ENCODE data around the gene TGFB1I1. TPM values are rescaled to one million over a fixed set of nuclear protein-coding genes. Genes with fewer than 3 reads are reported as not detected.
"Not testable (repeated sequence)": the region's sequence is repeated elsewhere in the genome, so short reads cannot be mapped to it uniquely, and the experiment has no call there.

Gene TGFB1I1
- total RNA-seq, 3 donors from 2014 or later (not counting 1 experiment from before 2014, with no cell fraction given) = 0.72 to 1.3 (median 0.78) TPM

DNA sequence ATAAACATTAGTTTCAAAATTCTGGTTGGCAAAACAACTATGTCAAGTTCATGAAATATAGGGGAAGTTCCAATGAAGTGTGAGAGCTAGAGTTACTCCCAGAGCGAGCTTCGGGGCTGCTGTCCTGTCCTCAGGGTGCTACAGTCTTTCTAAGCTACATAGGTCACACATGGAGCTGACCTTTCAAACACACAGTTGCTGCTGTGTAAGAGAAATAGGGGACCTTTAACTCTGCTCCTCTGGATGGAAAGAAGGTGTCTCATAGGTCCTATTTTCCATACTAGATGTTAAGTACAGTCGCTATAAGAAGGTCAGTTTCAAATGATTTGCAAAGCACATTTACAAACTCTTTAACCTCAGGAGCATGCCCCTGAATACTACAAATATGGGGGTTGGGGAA lies 49.4 kb downstream of the TGFB1I1 start:
- WGBS (ENCODE audit: insufficient coverage) = 68% methylated on average over 2 of the region's 3 CpGs
- intact Hi-C loops (cut with micrococcal nuclease) = no loop called here
- Histone ChIP-seq H3K9me3 (ENCODE audit: control insufficient read depth, insufficient read depth, low read length) (no peaks in the 10 kb centered on the region), H3K27ac (ENCODE audit: low read length) (no peak overlapping the region), H3K36me3 (ENCODE audit: control insufficient read depth, insufficient read depth, low read length) (no peaks in the 10 kb centered on the region), H3K27me3 (ENCODE audit: control insufficient read depth, insufficient read depth, low read length) (no peaks in the 10 kb centered on the region), H3K4me3 (ENCODE audit: low read length) (no peak overlapping the region), H3K4me1 (ENCODE audit: control insufficient read depth, insufficient read depth, low read length) (no peaks in the 10 kb centered on the region)
- no peaks in the 10 kb centered on the region for H3K4me1 Mint-ChIP-seq
- TF ChIP-seq, protein P1, sequence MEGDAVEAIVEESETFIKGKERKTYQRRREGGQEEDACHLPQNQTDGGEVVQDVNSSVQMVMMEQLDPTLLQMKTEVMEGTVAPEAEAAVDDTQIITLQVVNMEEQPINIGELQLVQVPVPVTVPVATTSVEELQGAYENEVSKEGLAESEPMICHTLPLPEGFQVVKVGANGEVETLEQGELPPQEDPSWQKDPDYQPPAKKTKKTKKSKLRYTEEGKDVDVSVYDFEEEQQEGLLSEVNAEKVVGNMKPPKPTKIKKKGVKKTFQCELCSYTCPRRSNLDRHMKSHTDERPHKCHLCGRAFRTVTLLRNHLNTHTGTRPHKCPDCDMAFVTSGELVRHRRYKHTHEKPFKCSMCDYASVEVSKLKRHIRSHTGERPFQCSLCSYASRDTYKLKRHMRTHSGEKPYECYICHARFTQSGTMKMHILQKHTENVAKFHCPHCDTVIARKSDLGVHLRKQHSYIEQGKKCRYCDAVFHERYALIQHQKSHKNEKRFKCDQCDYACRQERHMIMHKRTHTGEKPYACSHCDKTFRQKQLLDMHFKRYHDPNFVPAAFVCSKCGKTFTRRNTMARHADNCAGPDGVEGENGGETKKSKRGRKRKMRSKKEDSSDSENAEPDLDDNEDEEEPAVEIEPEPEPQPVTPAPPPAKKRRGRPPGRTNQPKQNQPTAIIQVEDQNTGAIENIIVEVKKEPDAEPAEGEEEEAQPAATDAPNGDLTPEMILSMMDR (IDR thresholded peaks at IDR 0.05) = no peak
- DNase-seq = no peak
- peaks cover 10 to 11% of the 10 kb centered on the region in 2 donors for H3K27me3 Mint-ChIP-seq (ENCODE audit: low read depth in 2 of 2)
- no peak for ATAC-seq
- H3K9me3 Mint-ChIP-seq = no peaks in the 10 kb centered on the region
- no peaks in the 10 kb centered on the region for H3K36me3 Mint-ChIP-seq
- no peak overlapping the region for H3K27ac Mint-ChIP-seq
- H3K4me3 Mint-ChIP-seq = no peak overlapping the region

DNA sequence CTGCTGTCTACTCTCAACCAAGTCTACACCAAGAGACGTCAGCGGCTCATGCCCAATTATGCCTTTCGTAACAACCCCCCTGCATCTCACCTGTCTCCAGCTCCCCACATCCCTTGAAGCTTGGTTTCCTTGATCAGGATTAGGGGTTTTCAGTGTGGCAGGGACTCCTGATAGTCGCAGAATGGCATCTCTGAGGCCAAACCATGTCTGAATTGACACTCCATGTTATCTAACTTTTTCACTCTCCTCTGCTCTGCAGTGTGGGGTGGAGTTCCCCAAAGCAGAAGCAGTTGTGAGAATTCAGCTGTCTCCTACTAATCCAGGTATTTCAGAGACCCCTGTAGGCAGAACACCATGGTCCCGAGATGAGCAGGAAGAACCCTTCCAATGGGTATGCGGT lies 50.1 kb downstream of the TGFB1I1 start:
- Histone ChIP-seq H3K27me3 (ENCODE audit: control insufficient read depth, insufficient read depth, low read length) (no peaks in the 10 kb centered on the region), H3K4me1 (ENCODE audit: control insufficient read depth, insufficient read depth, low read length) (no peaks in the 10 kb centered on the region), H3K9me3 (ENCODE audit: control insufficient read depth, insufficient read depth, low read length) (no peaks in the 10 kb centered on the region), H3K36me3 (ENCODE audit: control insufficient read depth, insufficient read depth, low read length) (no peaks in the 10 kb centered on the region), H3K4me3 (ENCODE audit: low read length) (no peak overlapping the region), H3K27ac (ENCODE audit: low read length) (no peak overlapping the region)
- Mint-ChIP-seq H3K27me3 (ENCODE audit: low read depth in 2 of 2) (peaks cover 7 to 9% of the 10 kb centered on the region in 2 donors), H3K36me3 (no peaks in the 10 kb centered on the region), H3K27ac (no peak overlapping the region), H3K4me3 (no peak overlapping the region), H3K9me3 (no peaks in the 10 kb centered on the region), H3K4me1 (no peaks in the 10 kb centered on the region)
- WGBS (ENCODE audit: insufficient coverage) = 90% methylated on average over 5 of the region's 6 CpGs
- ATAC-seq (no peak), DNase-seq (no peak)
- intact Hi-C loops (cut with micrococcal nuclease) = no loop called here
- TF ChIP-seq, protein P1 (IDR thresholded peaks at IDR 0.05) = no peak

DNA sequence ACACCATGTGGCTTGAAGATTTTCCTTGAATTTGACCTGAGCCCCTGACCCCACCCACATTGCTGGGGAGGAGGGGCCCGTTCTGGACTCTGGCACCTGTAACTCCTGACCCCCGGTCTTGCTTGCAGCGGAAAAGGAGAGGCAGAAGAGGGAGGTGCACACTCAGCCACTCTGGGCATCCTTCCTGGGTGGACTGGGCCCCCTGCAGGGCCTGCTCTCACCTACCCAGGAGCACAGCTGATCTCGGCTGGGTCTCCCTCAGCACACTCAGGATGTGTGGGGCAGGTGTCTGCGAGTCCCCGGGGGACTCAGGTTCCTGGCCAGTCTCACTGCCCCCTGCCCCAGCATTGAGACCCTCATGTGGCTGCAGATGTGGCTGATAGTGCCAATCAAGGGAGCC lies 51.8 kb downstream of the TGFB1I1 start:
- no CpG with 5 or more reads among the region's 6 CpGs for WGBS (ENCODE audit: insufficient coverage)
- H3K4me1 Mint-ChIP-seq; H3K9me3 ChIP-seq (ENCODE audit: control insufficient read depth, insufficient read depth, low read length); H3K4me1 ChIP-seq (ENCODE audit: control insufficient read depth, insufficient read depth, low read length); intact Hi-C loops (cut with micrococcal nuclease); H3K9me3 Mint-ChIP-seq; H3K27me3 ChIP-seq (ENCODE audit: control insufficient read depth, insufficient read depth, low read length); H3K4me3 Mint-ChIP-seq; ATAC-seq; H3K27ac Mint-ChIP-seq; H3K27ac ChIP-seq (ENCODE audit: low read length); H3K36me3 Mint-ChIP-seq; H3K36me3 ChIP-seq (ENCODE audit: control insufficient read depth, insufficient read depth, low read length); H3K4me3 ChIP-seq (ENCODE audit: low read length); DNase-seq: not testable (repeated sequence)
- peaks cover 10 to 13% of the 10 kb centered on the region in 2 donors for H3K27me3 Mint-ChIP-seq (ENCODE audit: low read depth in 2 of 2)

DNA sequence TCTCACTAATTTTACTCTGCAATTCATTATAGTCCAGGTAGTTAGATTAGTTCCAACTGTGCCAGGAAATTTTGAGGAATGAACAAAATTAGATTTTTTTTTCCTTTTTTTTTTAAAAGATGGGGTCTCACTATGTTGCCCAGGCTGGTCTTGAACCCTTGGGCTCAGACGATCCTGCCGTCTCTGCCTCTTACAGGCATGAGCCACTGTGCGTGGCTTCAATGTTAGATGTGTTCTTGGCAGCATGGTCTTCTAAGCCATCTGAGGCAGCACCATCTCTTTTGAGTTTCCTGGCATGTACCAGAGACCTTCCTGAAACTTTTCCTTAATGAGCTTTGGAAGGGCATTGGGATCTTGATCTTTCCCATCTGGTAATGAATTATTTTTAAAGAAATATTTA lies 53.2 kb downstream of the TGFB1I1 start:
- Histone ChIP-seq H3K9me3 (ENCODE audit: control insufficient read depth, insufficient read depth, low read length) (no peaks in the 10 kb centered on the region), H3K27me3 (ENCODE audit: control insufficient read depth, insufficient read depth, low read length) (peaks cover 5% of the 10 kb centered on the region), H3K27ac (ENCODE audit: low read length) (no peak overlapping the region), H3K4me3 (ENCODE audit: low read length) (no peak overlapping the region), H3K36me3 (ENCODE audit: control insufficient read depth, insufficient read depth, low read length) (no peaks in the 10 kb centered on the region), H3K4me1 (ENCODE audit: control insufficient read depth, insufficient read depth, low read length) (peaks cover 2% of the 10 kb centered on the region)
- H3K27me3 Mint-ChIP-seq (ENCODE audit: low read depth in 2 of 2) = peaks cover 15 to 17% of the 10 kb centered on the region in 2 donors
- DNase-seq (no peak), ATAC-seq (no peak)
- no peaks in the 10 kb centered on the region for H3K9me3 Mint-ChIP-seq
- H3K36me3 Mint-ChIP-seq = no peaks in the 10 kb centered on the region
- no peak overlapping the region for H3K4me3 Mint-ChIP-seq
- intact Hi-C loops (cut with micrococcal nuclease) = no loop called here
- WGBS (ENCODE audit: insufficient coverage) = 97% methylated on average over 3 of the region's 3 CpGs
- H3K4me1 Mint-ChIP-seq = no peaks in the 10 kb centered on the region
- TF ChIP-seq, protein P1 (IDR thresholded peaks at IDR 0.05) = no peak
- H3K27ac Mint-ChIP-seq = no peak overlapping the region

Other genes starting within 250 kb of the TGFB1I1 start
- 100 to 1,000 TPM; 370 to 545 (median 428) TPM for gene ITGAM, start 212.2 kb upstream of the TGFB1I1 start, total RNA-seq
- gene ITGAX, start 117.0 kb upstream of the TGFB1I1 start, total RNA-seq = 100 to 1,000 TPM; 224 to 249 (median 233) TPM
- 1 to 10 TPM; 1.0 to 2.9 (median 2.2) TPM for gene ITGAD, start 78.8 kb upstream of the TGFB1I1 start, total RNA-seq
- not detected for gene COX6A2, start 43.8 kb upstream of the TGFB1I1 start, total RNA-seq
- under 1 TPM; 0.14 to 0.50 (median 0.23) TPM for gene ZNF843, start 29.4 kb upstream of the TGFB1I1 start, total RNA-seq
- gene ARMC5, start 12.7 kb upstream of the TGFB1I1 start, total RNA-seq = 10 to 100 TPM; 10.4 to 22.8 (median 16.6) TPM
- gene SLC5A2, start 11.0 kb downstream of the TGFB1I1 start, total RNA-seq = under 1 TPM in 2 of 3 donors, not detected in 1; 0.20 to 0.96 TPM
- gene RUSF1, start 36.2 kb downstream of the TGFB1I1 start, total RNA-seq = 10 to 100 TPM; 50.2 to 61.5 (median 51.9) TPM
- gene AHSP, start 55.7 kb downstream of the TGFB1I1 start, total RNA-seq = not detected